Neural progenitor cell (in vitro differentiated cells): ENCODE measurements around the gene ABL2.

Experiments
- CTCF ChIP-seq: fragments of 200-600 bp; sonication (generic); IDR thresholded peaks from 2 replicates; pipeline ENCODE4 v1.5.1; 2017; ENCODE audit warnings: antibody characterized with exemption, mild to moderate bottlenecking
- EZH2 ChIP-seq: fragments of 200-600 bp; sonication (generic); IDR thresholded peaks from 2 replicates; pipeline ENCODE4 v1.6.1; 2017; ENCODE audit warnings: antibody characterized with exemption, mild to moderate bottlenecking, moderate library complexity
- EZH2phosphoT487 ChIP-seq: fragments of 200-600 bp; sonication (generic); IDR thresholded peaks from 2 replicates; pipeline ENCODE4 v1.6.1; 2017; ENCODE audit warnings: antibody characterized with exemption

GRCh38 chr1:179119513-179119912, 110.0 kb downstream of the ABL2 start:
- TF ChIP-seq CTCF (no peak), EZH2phosphoT487 (no peak), EZH2 (no peak)
